Esophagus squamous epithelium (tissue), 5 donors: ENCODE measurements around the gene SMARCAL1. TPM values are rescaled to one million over a fixed set of nuclear protein-coding genes. Genes with fewer than 3 reads are reported as not detected.
A peak's percentile ranks its signal among the peaks of the same experiment; 100 is the strongest.

ENCODE experiments used
- DNase-seq: peaks from one replicate; lab custom pipeline; 2025; lab: John Stamatoyannopoulos, UW
- H3K27ac ChIP-seq, 4 donors: fragments of 200-600 bp; sonication (generic); one replicate each; pipeline ENCODE4 v1.5.1; 2016 to 2019; ENCODE audit warnings: mild to moderate bottlenecking in 1 of 4
- H3K27me3 ChIP-seq, 4 donors: fragments of 200-600 bp; sonication (generic); 1 replicate in 3 of 4; 2 replicates in 1 of 4; pipeline versions ENCODE4 v1.5.1 to v1.6.0; 2017 to 2021; ENCODE audit warnings: antibody characterized with exemption in 1 of 4
- H3K36me3 ChIP-seq, 3 donors: fragments of 200-600 bp; sonication (generic); one replicate each; pipeline ENCODE4 v1.5.1; 2016 to 2019
- H3K4me1 ChIP-seq, 3 donors: fragments of 200-600 bp; sonication (generic); one replicate each; pipeline ENCODE4 v1.5.1; 2017 to 2019
- H3K4me3 ChIP-seq, 4 donors: fragments of 200-600 bp; sonication (generic); 1 replicate in 3 of 4; 2 replicates in 1 of 4; pipeline ENCODE4 v1.5.1; 2016 to 2019; ENCODE audit warnings: mild to moderate bottlenecking in 2 of 4, moderate library complexity in 1 of 4
- H3K9me3 ChIP-seq, 3 donors: fragments of 200-600 bp; sonication (generic); one replicate each; pipeline ENCODE4 v1.5.1; 2016 to 2019
- POLR2A ChIP-seq, 4 donors: fragments of 450-650 bp; IDR thresholded peaks; one replicate each; pipeline ENCODE4 v1.6.1; 2017; ENCODE audit warnings: antibody characterized with exemption in 4 of 4, mild to moderate bottlenecking in 4 of 4, moderate library complexity in 3 of 4
- WGBS, 2 donors: methylation state at CpG; one replicate each; pipeline ENCODE4 v1.1.5; 2018; 5-methylcytosine and 5-hydroxymethylcytosine counted together
- intact Hi-C: fragments of 100-400 bp; cut with DNase I; formaldehyde crosslinking; loops from one replicate; pipeline ENCODE4 v1.15.0; 2022
- total RNA-seq, 4 donors: library from RNA; depleted of rRNA; stranded (reverse); fragments of >200 nt; gene quantifications; one replicate each; pipeline ENCODE4 v1.1.0, GENCODE V29; 2016
- TF ChIP-seq, protein P1 (sequence below), 6 experiments: fragments of 450-650 bp in 4 of 6; fragments of 200-600 bp in 2 of 6; sonication (generic) in 2 of 6; IDR thresholded peaks; one replicate each; pipeline ENCODE4 v1.5.1; 2016 to 2019; ENCODE audit warnings: antibody characterized with exemption in 6 of 6, mild to moderate bottlenecking in 4 of 6, moderate library complexity in 4 of 6
- donor health status: DM: yes; HTN: yes; CAD: no.

The SMARCAL1 gene
- total RNA-seq, 4 donors from 2014 or later, result 10.3 to 27.1 (median 18.1) TPM

DNA sequence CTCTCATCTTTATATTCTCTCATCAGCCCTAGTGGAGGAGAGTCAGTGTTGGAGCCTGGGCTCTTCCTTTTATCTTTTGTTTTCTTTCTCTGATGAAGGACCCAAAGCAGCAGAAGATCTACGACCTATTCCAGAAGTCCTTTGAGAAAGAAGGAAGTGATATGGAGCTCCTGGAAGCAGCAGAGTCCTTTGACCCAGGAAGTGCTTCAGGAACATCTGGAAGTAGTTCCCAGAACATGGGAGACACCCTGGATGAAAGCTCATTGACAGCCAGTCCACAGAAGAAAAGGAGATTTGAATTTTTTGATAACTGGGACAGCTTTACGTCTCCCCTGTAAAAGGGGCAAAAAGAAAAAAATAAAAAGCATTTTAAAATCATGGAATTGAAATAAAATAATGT lies 70.4 kb downstream of the SMARCAL1 start:
- H3K4me3 ChIP-seq, result no peak overlapping the region
- no peaks in the 10 kb centered on the region for H3K27me3 ChIP-seq
- peaks cover 0 to 60% (median 13%) of the 10 kb centered on the region in 3 donors for H3K36me3 ChIP-seq
- H3K4me1 ChIP-seq, result peaks cover 0 to 8% (median 0%) of the 10 kb centered on the region in 3 donors
- TF ChIP-seq, protein P1, sequence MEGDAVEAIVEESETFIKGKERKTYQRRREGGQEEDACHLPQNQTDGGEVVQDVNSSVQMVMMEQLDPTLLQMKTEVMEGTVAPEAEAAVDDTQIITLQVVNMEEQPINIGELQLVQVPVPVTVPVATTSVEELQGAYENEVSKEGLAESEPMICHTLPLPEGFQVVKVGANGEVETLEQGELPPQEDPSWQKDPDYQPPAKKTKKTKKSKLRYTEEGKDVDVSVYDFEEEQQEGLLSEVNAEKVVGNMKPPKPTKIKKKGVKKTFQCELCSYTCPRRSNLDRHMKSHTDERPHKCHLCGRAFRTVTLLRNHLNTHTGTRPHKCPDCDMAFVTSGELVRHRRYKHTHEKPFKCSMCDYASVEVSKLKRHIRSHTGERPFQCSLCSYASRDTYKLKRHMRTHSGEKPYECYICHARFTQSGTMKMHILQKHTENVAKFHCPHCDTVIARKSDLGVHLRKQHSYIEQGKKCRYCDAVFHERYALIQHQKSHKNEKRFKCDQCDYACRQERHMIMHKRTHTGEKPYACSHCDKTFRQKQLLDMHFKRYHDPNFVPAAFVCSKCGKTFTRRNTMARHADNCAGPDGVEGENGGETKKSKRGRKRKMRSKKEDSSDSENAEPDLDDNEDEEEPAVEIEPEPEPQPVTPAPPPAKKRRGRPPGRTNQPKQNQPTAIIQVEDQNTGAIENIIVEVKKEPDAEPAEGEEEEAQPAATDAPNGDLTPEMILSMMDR (IDR thresholded peaks at IDR 0.05), result no peak
- TF ChIP-seq POLR2A (IDR thresholded peaks at IDR 0.05), result no peak
- H3K27ac ChIP-seq, result no peak overlapping the region
- WGBS, 2 donors, result 78 to 100% methylated on average over 1 to 2 of the region's 2 CpGs
- intact Hi-C loops, result no loop called here
- no peak for DNase-seq
- H3K9me3 ChIP-seq, result no peaks in the 10 kb centered on the region

DNA sequence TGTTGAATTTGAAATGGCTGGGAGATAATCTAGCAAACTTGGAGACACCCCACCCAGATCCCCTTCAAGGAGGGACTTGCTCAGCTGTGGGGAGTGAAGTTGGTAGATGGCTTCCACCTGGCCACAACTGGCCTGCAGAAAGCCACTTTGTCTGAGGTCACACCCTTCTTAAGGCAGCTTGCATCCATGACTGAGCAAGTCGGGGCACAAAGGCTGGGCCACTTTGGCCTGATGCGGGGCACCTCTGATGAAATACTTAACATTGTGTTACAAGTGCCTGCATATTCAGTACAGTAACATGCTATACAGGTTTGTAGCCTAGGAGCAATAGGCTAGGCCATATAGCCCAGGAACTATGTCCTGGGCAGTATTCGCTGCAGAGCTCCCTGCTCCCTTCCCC lies 73.0 kb downstream of the SMARCAL1 start:
- 59 to 76% methylated on average over 1 to 3 of the region's 3 CpGs for WGBS, 2 donors
- intact Hi-C loops, result no loop called here
- peaks cover 5 to 24% (median 8%) of the 10 kb centered on the region in 3 donors for H3K4me1 ChIP-seq
- H3K36me3 ChIP-seq, result peaks cover 0 to 34% (median 0%) of the 10 kb centered on the region in 3 donors
- DNase-seq, result no peak
- H3K27ac ChIP-seq, result peak overlapping the region in 1 of 4 donors; percentile 29
- no peaks in the 10 kb centered on the region for H3K9me3 ChIP-seq
- H3K4me3 ChIP-seq, result no peak overlapping the region
- H3K27me3 ChIP-seq, result no peaks in the 10 kb centered on the region
- no peak for TF ChIP-seq POLR2A (IDR thresholded peaks at IDR 0.05)
- TF ChIP-seq, protein P1 (IDR thresholded peaks at IDR 0.05), result no peak

DNA sequence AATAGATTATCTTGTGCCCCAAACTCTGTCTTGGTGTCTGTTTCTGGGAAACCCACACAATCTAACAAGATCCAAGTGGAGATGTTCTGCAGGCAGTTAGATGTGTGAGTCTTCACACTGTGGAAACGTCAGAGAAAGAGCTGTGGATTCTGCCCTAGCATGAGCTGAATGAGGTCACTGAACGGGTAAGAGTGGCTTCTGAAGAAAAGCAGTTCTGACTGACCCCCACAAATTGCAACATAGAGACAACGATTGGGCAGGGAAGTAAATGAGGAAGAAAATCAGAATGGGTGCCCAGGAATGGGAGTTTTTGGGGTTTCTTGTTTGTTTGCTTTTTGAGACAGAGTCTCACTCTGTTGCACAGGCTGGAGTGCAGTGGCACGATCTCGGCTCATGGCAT lies 73.5 kb downstream of the SMARCAL1 start:
- peaks cover 0 to 29% (median 0%) of the 10 kb centered on the region in 3 donors for H3K36me3 ChIP-seq
- 64 to 70% methylated on average over 5 of the region's 5 CpGs for WGBS, 2 donors
- intact Hi-C loops, result no loop called here
- DNase-seq, result no peak
- no peaks in the 10 kb centered on the region for H3K9me3 ChIP-seq
- no peak overlapping the region for H3K4me3 ChIP-seq
- peaks cover 5 to 26% (median 8%) of the 10 kb centered on the region in 3 donors for H3K4me1 ChIP-seq
- no peak for TF ChIP-seq POLR2A (IDR thresholded peaks at IDR 0.05)
- TF ChIP-seq, protein P1 (IDR thresholded peaks at IDR 0.05), result no peak
- peak overlapping the region in 1 of 4 donors; percentile 29 for H3K27ac ChIP-seq
- no peaks in the 10 kb centered on the region for H3K27me3 ChIP-seq

DNA sequence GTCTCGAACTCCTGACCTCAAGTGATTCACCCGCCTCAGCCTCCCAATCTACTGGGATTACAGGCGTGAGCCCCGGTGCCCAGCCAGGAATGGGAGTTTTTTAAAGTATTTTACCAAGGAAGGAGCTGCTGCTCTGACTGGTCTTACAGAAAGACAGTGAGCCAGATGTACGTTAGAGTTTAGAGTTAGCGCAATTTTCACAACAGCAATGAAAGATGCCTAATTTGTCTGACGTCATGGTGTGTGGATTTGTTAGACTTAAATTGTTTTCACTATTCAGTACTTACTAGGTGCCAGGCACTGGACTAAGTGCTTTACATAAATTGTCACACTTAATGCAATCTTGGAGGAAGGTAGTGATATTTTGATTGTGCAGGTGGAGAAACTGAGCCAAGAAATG lies 74.0 kb downstream of the SMARCAL1 start:
- H3K27ac ChIP-seq, result no peak overlapping the region
- intact Hi-C loops, result no loop called here
- WGBS, 2 donors, result 77 to 82% methylated on average over 7 of the region's 7 CpGs

GRCh38 chr2:216486708-216487107 lies 74.4 kb downstream of the SMARCAL1 start:
- Histone ChIP-seq H3K9me3 (no peaks in the 10 kb centered on the region), H3K27ac (peak overlapping the region in 1 of 4 donors; percentile 24), H3K36me3 (peaks cover 0 to 19% (median 0%) of the 10 kb centered on the region in 3 donors), H3K4me3 (no peak overlapping the region), H3K4me1 (peaks cover 5 to 26% (median 8%) of the 10 kb centered on the region in 3 donors), H3K27me3 (no peaks in the 10 kb centered on the region)
- no peak for DNase-seq
- 49 to 69% methylated on average over 3 to 4 of the region's 4 CpGs for WGBS, 2 donors
- TF ChIP-seq, protein P1 (IDR thresholded peaks at IDR 0.05), result no peak
- no peak for TF ChIP-seq POLR2A (IDR thresholded peaks at IDR 0.05)
- intact Hi-C loops, result no loop called here

More for the DNA sequence above, 74.0 kb downstream of the SMARCAL1 start:
- no peak for DNase-seq
- H3K4me1 ChIP-seq, result peaks cover 5 to 26% (median 8%) of the 10 kb centered on the region in 3 donors
- no peaks in the 10 kb centered on the region for H3K27me3 ChIP-seq
- H3K36me3 ChIP-seq, result peaks cover 0 to 24% (median 0%) of the 10 kb centered on the region in 3 donors
- TF ChIP-seq, protein P1 (IDR thresholded peaks at IDR 0.05), result no peak
- TF ChIP-seq POLR2A (IDR thresholded peaks at IDR 0.05), result no peak
- no peak overlapping the region for H3K4me3 ChIP-seq
- no peaks in the 10 kb centered on the region for H3K9me3 ChIP-seq
